C4-2B (cell line): ENCODE results near the gene RPL10.

Experiments
- ZFX ChIP-seq: fragments of 450-650 bp; IDR thresholded peaks from 2 replicates; pipeline ENCODE4 v1.6.1; 2017
- TF ChIP-seq, protein P1 (sequence below): fragments of 450-650 bp; conservative IDR thresholded peaks from 2 replicates; pipeline ENCODE4 v1.5.1; 2017; ENCODE audit warnings: mild to moderate bottlenecking

DNA sequence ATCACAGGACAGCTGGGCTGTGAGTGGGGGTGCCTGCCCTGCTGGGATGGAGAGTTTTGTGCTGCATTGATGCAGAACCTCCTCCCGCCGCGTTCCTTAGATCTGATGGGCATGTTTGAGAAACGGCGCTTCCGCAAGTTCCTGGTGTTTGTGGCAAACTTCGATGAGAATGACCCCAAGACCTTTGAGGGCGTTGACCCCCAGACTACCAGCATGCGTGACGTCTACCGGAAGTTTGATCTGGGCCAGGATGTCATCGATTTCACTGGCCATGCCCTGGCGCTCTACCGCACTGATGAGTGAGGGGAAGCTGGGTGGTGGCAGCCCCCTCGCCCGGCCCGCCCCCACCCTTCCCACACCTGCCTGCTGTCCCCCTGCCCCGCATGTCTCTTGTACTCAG, 41.7 kb downstream of the RPL10 start:
- TF ChIP-seq, protein P1, sequence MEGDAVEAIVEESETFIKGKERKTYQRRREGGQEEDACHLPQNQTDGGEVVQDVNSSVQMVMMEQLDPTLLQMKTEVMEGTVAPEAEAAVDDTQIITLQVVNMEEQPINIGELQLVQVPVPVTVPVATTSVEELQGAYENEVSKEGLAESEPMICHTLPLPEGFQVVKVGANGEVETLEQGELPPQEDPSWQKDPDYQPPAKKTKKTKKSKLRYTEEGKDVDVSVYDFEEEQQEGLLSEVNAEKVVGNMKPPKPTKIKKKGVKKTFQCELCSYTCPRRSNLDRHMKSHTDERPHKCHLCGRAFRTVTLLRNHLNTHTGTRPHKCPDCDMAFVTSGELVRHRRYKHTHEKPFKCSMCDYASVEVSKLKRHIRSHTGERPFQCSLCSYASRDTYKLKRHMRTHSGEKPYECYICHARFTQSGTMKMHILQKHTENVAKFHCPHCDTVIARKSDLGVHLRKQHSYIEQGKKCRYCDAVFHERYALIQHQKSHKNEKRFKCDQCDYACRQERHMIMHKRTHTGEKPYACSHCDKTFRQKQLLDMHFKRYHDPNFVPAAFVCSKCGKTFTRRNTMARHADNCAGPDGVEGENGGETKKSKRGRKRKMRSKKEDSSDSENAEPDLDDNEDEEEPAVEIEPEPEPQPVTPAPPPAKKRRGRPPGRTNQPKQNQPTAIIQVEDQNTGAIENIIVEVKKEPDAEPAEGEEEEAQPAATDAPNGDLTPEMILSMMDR: no peak
- TF ChIP-seq ZFX: no peak
